GM18502 (cell line): ENCODE results near the gene SARS2.
"Not testable (repeated sequence)": the region's sequence is repeated elsewhere in the genome, so short reads cannot be mapped to it uniquely, and the experiment has no call there.

Experiments
- ATAC-seq: cut with Tn5 transposase; IDR thresholded peaks from one replicate; pipeline ENCODE4 v1.9.1; 2021; ENCODE audit warnings: mild to moderate bottlenecking; ENCODE audit not compliant: unreplicated experiment, poor library complexity

Gene SARS2

GRCh38 chr19:38929929-38930775 lies at the start of gene SARS2:
Gene SARS2 (minus strand): TSS chr19:38930763. CDS start chr19:38930736, 27 bp downstream.
- peak; percentile 71 for ATAC-seq

- no peak for ATAC-seq
These were observed 49.2 kb upstream of the SARS2 start for GRCh38 chr19:38979812-38980211.

- ATAC-seq, result no peak
These were observed 47.7 kb upstream of the SARS2 start for GRCh38 chr19:38978326-38978689.

GRCh38 chr19:38977445-38978325 lies 47.1 kb upstream of the SARS2 start:
- ATAC-seq, result peak; percentile 83

GRCh38 chr19:38975861-38976271 lies 45.3 kb upstream of the SARS2 start:
- ATAC-seq, result no peak

- ATAC-seq, result no peak
These were observed 44.8 kb upstream of the SARS2 start, which contains the start of gene FBXO17 for GRCh38 chr19:38975214-38975860. Gene FBXO17 (minus strand): TSS chr19:38975742. CDS start chr19:38950319, 25,423 bp downstream.

GRCh38 chr19:38974624-38975213 lies 44.2 kb upstream of the SARS2 start:
- ATAC-seq, result no peak

- ATAC-seq, result no peak
These were observed 41.1 kb upstream of the SARS2 start for GRCh38 chr19:38971672-38972071.

GRCh38 chr19:38970664-38971532 lies 40.3 kb upstream of the SARS2 start:
- ATAC-seq, result no peak

GRCh38 chr19:38966149-38966548 lies 35.6 kb upstream of the SARS2 start:
- ATAC-seq, result not testable (repeated sequence)

GRCh38 chr19:38964738-38965137 lies 34.2 kb upstream of the SARS2 start:
- no peak for ATAC-seq

GRCh38 chr19:38959618-38960017 lies 29.1 kb upstream of the SARS2 start:
- no peak for ATAC-seq

GRCh38 chr19:38958301-38958700 lies 27.7 kb upstream of the SARS2 start:
- no peak for ATAC-seq

- no peak for ATAC-seq
These were observed 25.7 kb upstream of the SARS2 start for GRCh38 chr19:38956264-38956663.

GRCh38 chr19:38953677-38954076 lies 23.1 kb upstream of the SARS2 start:
- no peak for ATAC-seq

- no peak for ATAC-seq
These were observed 22.0 kb upstream of the SARS2 start for GRCh38 chr19:38952395-38953165.

- ATAC-seq, result no peak
These were observed 20.6 kb upstream of the SARS2 start for GRCh38 chr19:38951187-38951586.

- peak; percentile 78 for ATAC-seq
These were observed 19.2 kb upstream of the SARS2 start for GRCh38 chr19:38949580-38950367.
